Heart left ventricle (tissue), 16 donors: ENCODE measurements around the gene SHROOM3. TPM values are rescaled to one million over a fixed set of nuclear protein-coding genes. Genes with fewer than 3 reads are reported as not detected.

ENCODE experiments used
- ATAC-seq, 4 donors: fragments of 200-7000 bp; cut with Tn5 transposase; one replicate each; pipeline ENCODE4 v1.9.1; 2020 to 2022; ENCODE audit warnings: moderate library complexity in 4 of 4, mild to moderate bottlenecking in 3 of 4, moderate number of reproducible peaks in 1 of 4
- DNase-seq, 5 donors: peaks; one replicate each; pipeline ENCODE4 v3.0.0-alpha.2; 2020
- H3K27ac ChIP-seq, 12 donors: fragments of 200-600 bp; sonication (generic) in 4 of 12; one replicate each; pipeline versions ENCODE4 v1.5.0 to v1.8.0; 2016 to 2022; ENCODE audit warnings: mild to moderate bottlenecking in 2 of 12
- H3K27me3 ChIP-seq, 9 donors: fragments of 200-600 bp; sonication (generic) in 2 of 9; one replicate each; pipeline versions ENCODE4 v1.5.1 to v1.8.0; 2016 to 2022; ENCODE audit warnings: mild to moderate bottlenecking in 3 of 9
- H3K36me3 ChIP-seq, 9 donors: fragments of 200-600 bp; sonication (generic) in 2 of 9; one replicate each; pipeline versions ENCODE4 v1.5.0 to v1.8.0; 2018 to 2022; ENCODE audit warnings: mild to moderate bottlenecking in 2 of 9
- H3K4me1 ChIP-seq, 12 donors: fragments of 200-600 bp; sonication (generic) in 4 of 12; one replicate each; pipeline versions ENCODE4 v1.5.0 to v1.8.0; 2016 to 2022; ENCODE audit warnings: mild to moderate bottlenecking in 3 of 12
- H3K4me3 ChIP-seq, 12 donors: fragments of 200-600 bp; sonication (generic) in 4 of 12; one replicate each; pipeline versions ENCODE4 v1.5.0 to v1.8.0; 2017 to 2022; ENCODE audit warnings: mild to moderate bottlenecking in 9 of 12, moderate library complexity in 4 of 12
- H3K9me3 ChIP-seq, 12 donors: fragments of 200-600 bp; sonication (generic) in 4 of 12; one replicate each; pipeline versions ENCODE4 v1.5.0 to v1.8.0; 2016 to 2022; ENCODE audit warnings: mild to moderate bottlenecking in 1 of 12
- CTCF ChIP-seq, 12 donors: fragments of 200-600 bp; sonication (generic) in 4 of 12; IDR thresholded peaks; one replicate each; pipeline versions ENCODE4 v1.5.0 to v1.8.0; 2018 to 2022; ENCODE audit warnings: antibody characterized with exemption in 12 of 12, mild to moderate bottlenecking in 5 of 12
- POLR2A ChIP-seq, 2 donors: fragments of 450-650 bp; IDR thresholded peaks; one replicate each; pipeline ENCODE4 v1.6.1; 2017; ENCODE audit warnings: antibody characterized with exemption in 2 of 2, mild to moderate bottlenecking in 2 of 2, moderate library complexity in 2 of 2
- WGBS, 4 donors: extraction: QIAGEN DNeasy Blood & Tissue Kit in 2 of 4; methylation state at CpG; one replicate each; pipeline versions ENCODE4 v1.1.5 to v1.1.7; 2013 to 2018; 5-methylcytosine and 5-hydroxymethylcytosine counted together
- intact Hi-C, 10 donors: fragments of 100-400 bp; cut with DNase I; formaldehyde crosslinking; loops; one replicate each; pipeline versions ENCODE4 v1.11.1 to v1.14.2; 2022
- long read RNA-seq, 3 donors: library from polyadenylated mRNA; unstranded; transcript quantifications; one replicate each; pipeline ENCODE4 v2.0.0, GENCODE V29; 2020 to 2021
- polyA plus RNA-seq, 2 donors: library from polyadenylated mRNA; stranded (reverse); fragments of 200-250 nt; gene quantifications; one replicate each; pipeline ENCODE4 v1.2.3, GENCODE V29; 2013
- total RNA-seq, 9 donors: library from RNA; depleted of rRNA in 2 of 9; stranded (reverse); fragments of >200 nt in 2 of 9; fragmentation: NEBNext Ultra II Directional in 3 of 9; extraction: Animal tissue kit (Norgen Biotek cat#: 25700) in 3 of 9; gene quantifications; one replicate each; pipeline versions ENCODE4 v1.1.0 to v1.2.4, GENCODE V29; 2016 to 2023
- donor health status: ischemic (EF 13 %, LVEDD 7.1; RV severe dilation, severe dysfunction).
- donor health status: healthy with polysubstance abuse.
- donor health status: DM: no; HTN: yes; CAD: no.
- donor health status: DM: no; HTN: no; CAD: no.
- donor health status: ischemic (EF 25% LVEDD 6.9; RV normal size, moderate dysfunction).
- donor health status: ischemic (EF 25% LVEDD 5.7; RV mildly dilated, moderate dysfunction).
- donor health status: healthy.
- donor health status: DM: yes; HTN: yes; CAD: no.
- donor health status: ischemic (EF 35%, LVEDD 5.7; RV mildly dilated, moderate dysfunction).
- donor health status: nonischemic (EF 11% LVEDD 7.7; RV severe dilation, severe dysfunction).
- donor health status: DM: yes; HTN: yes; CAD: no.
- donor health status: PGD.
- donor health status: ischemic (EF 29% LVEDD 5.4; RV normal size, mild dysfunction).
- donor health status: nonischemic (EF 23%, LVEDD 6.1; RV moderate dilation, normal function).

SHROOM3 gene
- total RNA-seq (10 to 100 TPM; 11.7 to 38.5 (median 20.3) TPM), polyA plus RNA-seq (10 to 100 TPM in 1 of 2 donors, 1 to 10 TPM in 1; 4.6 to 32.4 TPM)
- long read RNA-seq, donor 1, partial matches to known transcripts: 20 of 25 reads
- long read RNA-seq, donor 1, other reads (novel, unspliced or antisense): 5 of 25 reads
- long read RNA-seq, donor 2, partial matches to known transcripts: 28 of 32 reads
- long read RNA-seq, donor 2, other reads (novel, unspliced or antisense): 4 of 32 reads
- long read RNA-seq, donor 3, partial matches to known transcripts: 16 of 16 reads
- long read RNA-seq, donor 3, other reads (novel, unspliced or antisense): 0 of 16 reads

- Histone ChIP-seq H3K27me3 (peaks cover 0 to 16% (median 0%) of the 10 kb centered on the region in 9 donors), H3K36me3 (no peaks in the 10 kb centered on the region), H3K4me1 (peaks cover 0 to 14% (median 0%) of the 10 kb centered on the region in 12 donors), H3K27ac (peak within 1 kb of the TSS in 6 of 12 donors; percentile 2 to 58 (median 28)), H3K9me3 (peaks cover 0 to 3% (median 0%) of the 10 kb centered on the region in 12 donors), H3K4me3 (peak within 1 kb of the TSS in 9 of 12 donors; percentile 2 to 56 (median 44))
- TF ChIP-seq POLR2A (IDR thresholded peaks at IDR 0.05) (no peak), CTCF (IDR thresholded peaks at IDR 0.05) (no peak)
- intact Hi-C loops: loop anchor here (2.0 to 10.0 kb wide), 11 partner anchors 62 to 777 kb away; no protein-coding TSS in a partner anchor
- WGBS, 4 donors: 6 to 12% (median 8%) methylated on average over 9 of the region's 9 CpGs
- ATAC-seq (peak in 2 of 4 donors; percentile 46 to 47), DNase-seq (peak in 1 of 5 donors; percentile 34)
These were observed at the start of gene SHROOM3 for GRCh38 chr4:76434901-76435527. SHROOM3 (plus strand) TSS chr4:76435229; CDS start chr4:76436053, 824 bp downstream.

GRCh38 chr4:76385974-76386373, 49.1 kb upstream of the SHROOM3 start:
- Histone ChIP-seq H3K9me3 (peaks cover 0 to 27% (median 2%) of the 10 kb centered on the region in 12 donors), H3K27ac (no peak overlapping the region), H3K36me3 (no peaks in the 10 kb centered on the region), H3K4me3 (no peak overlapping the region), H3K4me1 (no peaks in the 10 kb centered on the region), H3K27me3 (no peaks in the 10 kb centered on the region)
- no peak for ATAC-seq
- intact Hi-C loops: no loop called here
- 89 to 91% (median 90%) methylated on average over 6 of the region's 6 CpGs for WGBS, 4 donors
- DNase-seq: no peak
- TF ChIP-seq CTCF (IDR thresholded peaks at IDR 0.05) (no peak), POLR2A (IDR thresholded peaks at IDR 0.05) (no peak)

- intact Hi-C loops: no loop called here
- Histone ChIP-seq H3K9me3 (peaks cover 0 to 26% (median 2%) of the 10 kb centered on the region in 12 donors), H3K4me1 (no peaks in the 10 kb centered on the region), H3K27me3 (no peaks in the 10 kb centered on the region), H3K4me3 (no peak overlapping the region), H3K27ac (no peak overlapping the region), H3K36me3 (no peaks in the 10 kb centered on the region)
- DNase-seq (no peak), ATAC-seq (peak in 2 of 4 donors; percentile 42 to 48)
- 73 to 85% (median 84%) methylated on average over 6 of the region's 6 CpGs for WGBS, 4 donors
- TF ChIP-seq CTCF (IDR thresholded peaks at IDR 0.05): no peak
- no peak for TF ChIP-seq POLR2A (IDR thresholded peaks at IDR 0.05)
These were observed 48.3 kb upstream of the SHROOM3 start for GRCh38 chr4:76386566-76387305.
